Esophagus squamous epithelium (tissue), 4 donors: ENCODE data around the gene TRAF2.

Experiments used
- CTCF ChIP-seq, 6 experiments: fragments of 450-650 bp in 4 of 6; fragments of 200-600 bp in 2 of 6; sonication (generic) in 2 of 6; IDR thresholded peaks; one replicate each; pipeline ENCODE4 v1.5.1; 2016 to 2019; ENCODE audit warnings: antibody characterized with exemption in 6 of 6, mild to moderate bottlenecking in 4 of 6, moderate library complexity in 4 of 6
- POLR2A ChIP-seq, 4 donors: fragments of 450-650 bp; IDR thresholded peaks; one replicate each; pipeline ENCODE4 v1.6.1; 2017; ENCODE audit warnings: antibody characterized with exemption in 4 of 4, mild to moderate bottlenecking in 4 of 4, moderate library complexity in 3 of 4

DNA sequence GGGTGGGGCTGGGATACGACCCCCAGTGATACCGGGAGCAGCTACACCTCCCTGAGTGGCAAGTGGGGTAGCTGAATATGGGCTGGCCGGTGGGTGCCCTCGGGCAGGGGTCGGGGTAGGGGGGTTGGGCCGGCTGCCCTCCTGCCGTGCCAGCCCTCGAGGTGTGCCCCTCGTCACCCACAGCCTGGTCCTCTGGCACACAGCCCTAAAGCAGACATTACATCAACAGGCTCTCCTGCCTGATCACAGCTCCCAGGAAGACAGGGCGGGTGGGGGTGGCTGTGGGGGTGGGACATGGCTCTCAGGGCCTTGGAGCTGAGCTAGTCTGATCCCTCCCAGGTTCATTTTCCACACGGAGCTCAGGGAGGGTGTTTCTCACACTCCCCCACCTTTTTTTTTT, 35.0 kb downstream of the TRAF2 start:
- TF ChIP-seq CTCF (IDR thresholded peaks at IDR 0.05) (no peak), POLR2A (IDR thresholded peaks at IDR 0.05) (no peak)
